HG03064 (cell line): ENCODE measurements around the gene OGFOD2.

Experiments used
- ATAC-seq: cut with Tn5 transposase; IDR thresholded peaks from one replicate; pipeline ENCODE4 v1.9.1; 2021; ENCODE audit warnings: low read depth; ENCODE audit not compliant: unreplicated experiment

OGFOD2 gene

GRCh38 chr12:122949816-122950675 lies 25.0 kb upstream of the OGFOD2 start:
- no peak for ATAC-seq

- no peak for ATAC-seq
Observed at GRCh38 chr12:122951406-122951805, 23.6 kb upstream of the OGFOD2 start.

- ATAC-seq = no peak
Observed at GRCh38 chr12:122951979-122952892, 22.8 kb upstream of the OGFOD2 start.

- ATAC-seq = no peak
Observed at GRCh38 chr12:122955156-122955555, 19.9 kb upstream of the OGFOD2 start.

GRCh38 chr12:122956035-122956434 lies 19.0 kb upstream of the OGFOD2 start:
- ATAC-seq = no peak

GRCh38 chr12:122958198-122958888 lies 16.7 kb upstream of the OGFOD2 start:
- ATAC-seq = no peak

GRCh38 chr12:122959566-122960192 lies 15.4 kb upstream of the OGFOD2 start:
- ATAC-seq = no peak

- no peak for ATAC-seq
Observed at GRCh38 chr12:122960193-122960569, 14.9 kb upstream of the OGFOD2 start.

GRCh38 chr12:122961531-122962329 lies 13.3 kb upstream of the OGFOD2 start:
- ATAC-seq = no peak

- no peak for ATAC-seq
Observed at GRCh38 chr12:122963941-122964265, 11.1 kb upstream of the OGFOD2 start.

- ATAC-seq = no peak
Observed at GRCh38 chr12:122964439-122965257, 10.4 kb upstream of the OGFOD2 start.

GRCh38 chr12:122965321-122965751 lies 9.7 kb upstream of the OGFOD2 start:
- ATAC-seq = no peak

GRCh38 chr12:122965851-122966742 lies 8.9 kb upstream of the OGFOD2 start, which contains the start of gene ABCB9:
TSS of gene ABCB9 (minus strand) at chr12:122966463. CDS start at chr12:122960235, 6,228 bp downstream.
- peak; percentile 79 for ATAC-seq

GRCh38 chr12:122966743-122967550 lies 8.1 kb upstream of the OGFOD2 start:
- no peak for ATAC-seq

- ATAC-seq = no peak
Observed at GRCh38 chr12:122968104-122968503, 6.9 kb upstream of the OGFOD2 start.

- ATAC-seq = no peak
Observed at GRCh38 chr12:122969676-122970075, 5.4 kb upstream of the OGFOD2 start.
